ENCODE measurements around the gene CCDC148. TPM values are rescaled to one million over a fixed set of nuclear protein-coding genes. Genes with fewer than 3 reads are reported as not detected.
"Not testable (repeated sequence)": the region's sequence is repeated elsewhere in the genome, so short reads cannot be mapped to it uniquely, and the experiment has no call there.

Gene CCDC148
- total and polyA plus RNA-seq, 2 donors: 0.28 to 5.3 TPM

DNA sequence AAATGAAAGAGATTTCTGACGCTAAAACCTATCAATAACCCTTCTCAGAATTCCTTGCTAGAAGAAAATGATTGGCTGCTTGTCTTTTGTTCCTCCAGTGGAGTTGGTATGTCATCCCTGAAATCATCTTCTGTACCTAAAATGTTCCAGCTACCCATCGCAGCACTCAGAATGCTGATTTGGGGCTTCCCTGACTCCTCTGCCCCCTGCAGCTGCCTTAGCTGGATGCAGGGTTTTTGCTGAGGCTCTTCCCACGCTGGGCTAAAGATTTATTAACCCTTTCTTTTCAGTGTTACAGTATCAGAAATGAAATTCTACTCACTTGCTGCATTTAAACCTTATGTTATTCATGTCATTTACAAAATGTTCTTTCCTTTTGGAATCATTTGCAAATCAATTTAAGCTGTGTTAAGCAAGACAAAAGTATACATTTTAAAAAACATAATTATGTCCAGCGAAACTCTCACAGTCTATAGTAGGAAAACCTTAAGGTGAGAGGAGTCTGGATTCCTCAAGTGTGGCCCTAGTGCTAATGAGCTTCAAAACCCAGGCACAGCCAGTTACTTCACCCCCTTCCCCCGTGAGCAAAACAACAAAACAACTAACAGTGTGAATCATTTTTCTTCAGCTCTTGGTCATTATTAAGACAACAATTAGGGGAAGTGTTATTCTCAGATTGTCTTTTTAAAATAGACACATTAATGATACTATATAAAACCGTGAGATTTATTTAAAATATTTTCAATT, 33.0 kb upstream of the CCDC148 start:
- Histone ChIP-seq H3K27ac (ENCODE audit: low read depth) (no peak overlapping the region), H3K4me1 (ENCODE audit: insufficient read depth) (no peaks in the 10 kb centered on the region), H3K4me3 (ENCODE audit: low read depth, low read length) (no peak overlapping the region), H3K36me3 (ENCODE audit: insufficient read depth) (no peaks in the 10 kb centered on the region)
- no peak for DNase-seq (ENCODE audit: extremely low spot score)
- 60% methylated on average over 6 of the region's 6 CpGs for WGBS

DNA sequence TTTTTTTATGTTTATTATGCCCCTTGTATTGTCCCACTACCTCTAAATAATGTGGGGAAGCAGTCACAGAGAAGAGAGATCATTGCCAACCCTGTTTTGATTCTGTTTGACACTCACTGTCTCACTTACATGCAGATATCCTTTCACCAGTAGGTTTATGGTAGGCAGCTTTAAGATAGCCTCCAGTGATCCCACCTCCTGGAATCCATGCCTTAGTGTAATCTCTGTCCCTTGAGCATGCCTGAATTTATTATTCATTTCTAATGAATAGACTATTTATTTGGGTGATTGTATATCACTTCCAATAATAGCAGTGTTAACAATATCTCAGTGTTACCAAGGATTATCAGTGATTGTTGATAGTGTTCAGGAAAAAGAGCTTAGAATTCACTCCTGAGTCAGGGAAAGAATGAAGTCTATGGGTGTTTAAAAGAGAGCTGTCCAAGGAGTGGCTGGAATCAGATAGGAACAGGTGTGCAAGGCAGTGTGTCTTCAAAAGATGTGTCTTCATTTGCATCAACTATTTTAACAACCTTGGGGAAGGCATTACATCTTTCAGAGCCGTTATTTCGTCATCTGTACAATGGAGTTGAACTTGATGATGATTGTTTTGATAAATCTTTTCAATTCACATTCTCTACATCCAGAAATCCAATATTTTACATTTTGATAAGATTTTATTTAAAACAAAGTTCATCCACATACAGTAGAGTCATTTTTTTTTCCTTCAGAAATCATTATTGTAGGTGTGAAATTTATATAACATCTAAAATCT, 32.1 kb upstream of the CCDC148 start:
- Histone ChIP-seq H3K4me3 (ENCODE audit: low read depth, low read length) (no peak overlapping the region), H3K4me1 (ENCODE audit: insufficient read depth) (no peaks in the 10 kb centered on the region), H3K36me3 (ENCODE audit: insufficient read depth) (no peaks in the 10 kb centered on the region), H3K27ac (ENCODE audit: low read depth) (no peak overlapping the region)
- 75% methylated on average over 2 of the region's 2 CpGs for WGBS
- no peak for DNase-seq (ENCODE audit: extremely low spot score)

DNA sequence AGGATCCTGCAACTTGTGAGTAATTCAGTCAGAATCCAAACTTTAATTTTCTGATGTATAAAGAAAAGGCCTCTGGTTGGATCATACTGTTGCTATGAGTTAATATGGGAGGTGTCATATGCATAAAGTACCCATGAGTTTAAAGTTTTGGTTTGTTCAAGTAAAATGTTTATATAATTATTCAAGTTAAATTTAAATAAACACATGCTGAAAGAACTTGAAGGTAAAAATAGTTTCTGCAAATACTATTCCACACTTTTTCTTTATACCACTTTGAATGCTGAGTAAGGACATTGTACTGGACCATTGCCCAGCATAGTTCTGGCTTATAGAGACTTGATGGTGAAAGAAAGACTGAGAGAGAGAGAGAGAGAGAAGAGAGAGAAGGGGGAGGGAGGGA, 30.9 kb upstream of the CCDC148 start:
- Histone ChIP-seq H3K27ac (ENCODE audit: low read depth) (no peak overlapping the region), H3K4me3 (ENCODE audit: low read depth, low read length) (no peak overlapping the region), H3K4me1 (ENCODE audit: insufficient read depth) (no peaks in the 10 kb centered on the region), H3K36me3 (ENCODE audit: insufficient read depth) (no peaks in the 10 kb centered on the region)
- no peak for DNase-seq (ENCODE audit: extremely low spot score)

DNA sequence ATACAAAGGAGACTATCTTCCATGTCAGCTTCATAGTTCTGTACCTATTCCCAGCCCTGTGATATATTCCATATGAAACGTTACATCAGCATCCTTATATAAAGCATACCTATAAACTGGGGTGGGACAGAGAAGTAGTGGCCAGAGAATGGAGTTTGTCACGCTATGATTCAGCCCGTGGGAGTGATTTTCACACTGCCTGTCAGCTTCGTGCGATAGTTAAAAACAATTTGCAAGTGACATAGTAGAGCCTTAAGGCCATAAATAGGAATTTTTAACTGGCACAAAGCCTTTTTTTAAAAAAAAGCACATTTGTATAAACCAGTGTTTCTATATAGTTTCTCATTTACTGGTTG, 30.4 kb upstream of the CCDC148 start:
- 60% methylated on average over 5 of the region's 5 CpGs for WGBS
- Histone ChIP-seq H3K4me3 (ENCODE audit: low read depth, low read length) (no peak overlapping the region), H3K36me3 (ENCODE audit: insufficient read depth) (no peaks in the 10 kb centered on the region), H3K4me1 (ENCODE audit: insufficient read depth) (no peaks in the 10 kb centered on the region), H3K27ac (ENCODE audit: low read depth) (no peak overlapping the region)
- DNase-seq (ENCODE audit: extremely low spot score): no peak

DNA sequence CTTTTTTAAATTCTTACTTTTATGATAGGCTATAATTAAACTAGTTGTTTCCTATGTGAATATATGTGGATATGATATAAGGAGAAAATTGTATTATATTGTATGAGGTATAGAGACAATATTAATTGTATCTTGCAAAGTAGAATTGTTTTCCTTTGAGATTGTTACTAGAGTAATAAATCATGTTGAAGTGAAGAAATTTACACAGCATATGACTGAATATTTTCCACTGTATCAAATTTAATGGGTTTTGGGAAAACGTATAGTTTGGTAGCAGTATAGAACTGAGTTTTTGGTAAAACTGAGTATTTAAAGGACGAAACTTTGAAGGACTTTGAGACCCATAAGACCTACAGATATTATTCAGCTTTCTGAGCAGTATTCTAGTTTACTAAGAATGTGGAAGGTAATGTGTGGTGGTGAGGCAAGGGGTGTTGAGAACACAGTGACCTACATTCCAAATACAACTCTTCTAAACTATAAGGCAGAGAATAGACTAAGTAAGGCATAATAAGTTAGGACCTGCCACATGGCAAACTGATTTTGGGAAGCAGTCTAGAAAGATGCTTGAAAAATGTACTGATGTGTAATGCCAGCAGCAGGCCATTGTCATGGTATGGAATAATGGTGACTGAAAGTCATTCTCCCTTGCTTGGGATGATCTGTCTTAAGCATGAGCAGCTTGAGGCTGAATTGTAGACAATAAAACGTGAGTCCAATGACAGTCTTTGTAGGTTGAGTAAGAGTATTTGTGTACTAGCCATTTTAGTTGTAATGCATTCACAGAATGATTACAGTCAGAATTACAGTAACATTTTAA, 29.8 kb upstream of the CCDC148 start:
- 68% methylated on average over 3 of the region's 3 CpGs for WGBS
- H3K4me1 ChIP-seq (ENCODE audit: insufficient read depth): no peaks in the 10 kb centered on the region

DNA sequence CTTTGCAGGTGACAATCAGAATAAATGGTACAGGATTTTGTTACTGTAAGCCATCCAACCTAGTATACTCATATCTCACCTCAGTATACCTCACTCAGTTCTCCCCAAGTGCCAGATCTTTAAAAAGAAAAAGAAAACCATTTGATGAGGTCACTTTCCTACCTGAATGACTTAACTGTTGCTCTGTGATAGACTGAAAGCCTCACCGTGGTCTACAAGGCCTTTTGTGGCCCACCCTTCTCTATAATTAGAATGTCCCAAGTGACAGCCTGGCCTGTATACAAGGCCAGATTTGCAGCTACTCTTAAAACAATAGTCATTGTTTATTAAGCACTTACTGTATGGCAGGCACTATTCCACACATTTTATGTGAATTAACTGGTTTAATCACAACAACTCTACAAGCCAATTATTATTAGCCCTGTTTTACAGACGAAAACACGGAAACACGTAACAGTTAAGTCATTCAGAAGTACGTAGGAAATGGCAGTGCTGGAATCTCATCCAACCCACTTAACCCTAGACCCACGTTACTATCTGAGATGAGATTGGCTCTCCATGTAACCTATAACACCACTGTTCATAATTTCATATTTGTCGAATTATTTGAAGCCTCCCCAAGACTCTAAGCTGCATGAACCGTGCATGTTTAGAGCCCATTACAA, 28.5 kb upstream of the CCDC148 start:
- Histone ChIP-seq H3K27ac (ENCODE audit: low read depth) (no peak overlapping the region), H3K36me3 (ENCODE audit: insufficient read depth) (no peaks in the 10 kb centered on the region), H3K4me3 (ENCODE audit: low read depth, low read length) (no peak overlapping the region), H3K4me1 (ENCODE audit: insufficient read depth) (no peaks in the 10 kb centered on the region)
- no peak for DNase-seq (ENCODE audit: extremely low spot score)
- 79% methylated on average over 8 of the region's 8 CpGs for WGBS

More for the DNA sequence above, 29.8 kb upstream of the CCDC148 start:
- Histone ChIP-seq H3K4me3 (ENCODE audit: low read depth, low read length) (no peak overlapping the region), H3K36me3 (ENCODE audit: insufficient read depth) (no peaks in the 10 kb centered on the region), H3K27ac (ENCODE audit: low read depth) (no peak overlapping the region)
- no peak for DNase-seq (ENCODE audit: extremely low spot score)

DNA sequence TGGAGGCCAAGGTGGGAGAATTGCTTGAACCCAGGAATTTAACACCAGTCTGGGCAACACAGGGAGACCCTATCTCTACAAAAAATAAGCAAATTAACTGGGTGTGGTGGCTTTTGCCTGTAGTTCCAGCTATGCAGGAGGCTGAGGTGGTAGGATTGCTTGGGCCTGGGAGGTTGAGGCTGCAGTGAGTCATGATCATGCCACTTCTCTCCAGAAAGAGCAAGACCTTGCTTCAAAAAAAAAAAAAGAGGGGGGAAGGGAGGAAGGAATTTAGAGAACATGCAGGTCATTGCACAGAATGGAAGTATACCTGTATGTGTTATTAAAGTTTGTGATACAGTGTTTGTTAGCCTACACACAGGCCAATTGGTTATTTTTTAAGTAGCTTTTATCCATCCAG, 26.0 kb upstream of the CCDC148 start:
- Histone ChIP-seq H3K4me1 (ENCODE audit: insufficient read depth) (peaks cover 3% of the 10 kb centered on the region), H3K36me3 (ENCODE audit: insufficient read depth) (no peaks in the 10 kb centered on the region), H3K27ac (ENCODE audit: low read depth) (no peak overlapping the region), H3K4me3 (ENCODE audit: low read depth, low read length) (no peak overlapping the region)
- DNase-seq (ENCODE audit: extremely low spot score): no peak

DNA sequence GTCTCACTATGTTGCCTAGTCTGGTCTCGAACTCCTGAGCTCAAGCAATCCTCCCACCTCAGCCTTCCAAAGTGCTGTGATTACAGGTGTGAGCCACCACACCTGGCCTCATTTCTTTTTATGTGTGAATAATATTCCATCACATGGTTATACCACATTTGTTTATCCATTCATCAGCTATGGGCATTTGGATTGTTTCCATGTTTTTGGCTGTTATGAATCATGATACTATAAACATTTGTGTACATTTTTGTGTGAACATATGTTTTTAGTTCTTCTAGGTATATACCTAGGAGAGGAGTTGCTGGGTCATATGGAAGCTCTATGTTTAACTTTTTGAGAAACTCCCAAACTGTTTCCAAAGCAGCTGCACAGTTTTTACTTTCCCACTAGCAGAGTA, 24.6 kb upstream of the CCDC148 start:
- no peak overlapping the region for H3K4me3 ChIP-seq (ENCODE audit: low read depth, low read length)
- peaks cover 3% of the 10 kb centered on the region for H3K4me1 ChIP-seq (ENCODE audit: insufficient read depth)
- H3K27ac ChIP-seq (ENCODE audit: low read depth): no peak overlapping the region
- no peak for DNase-seq (ENCODE audit: extremely low spot score)
- 99% methylated on average over 1 of the region's 1 CpG for WGBS
- H3K36me3 ChIP-seq (ENCODE audit: insufficient read depth): no peaks in the 10 kb centered on the region

DNA sequence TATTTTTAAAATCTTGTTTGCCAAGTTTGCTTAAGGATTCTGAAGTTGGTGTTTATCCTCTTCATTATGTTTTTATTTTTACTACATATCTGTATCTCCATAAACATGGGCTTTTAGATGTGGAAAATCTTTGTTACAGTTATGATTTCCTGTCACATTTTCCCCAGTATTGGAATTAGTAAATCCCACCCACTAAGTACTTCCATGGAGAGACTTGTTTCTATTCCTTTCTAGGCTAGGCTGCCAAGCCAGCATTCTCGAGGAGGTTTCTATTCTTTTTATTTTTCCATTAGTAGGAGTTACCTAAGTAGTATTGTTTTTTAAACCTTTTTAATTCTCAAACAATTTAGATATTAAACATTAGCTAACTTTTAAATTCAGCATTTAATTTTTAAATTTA, 22.3 kb upstream of the CCDC148 start:
- DNase-seq (ENCODE audit: extremely low spot score): no peak
- Histone ChIP-seq H3K4me1 (ENCODE audit: insufficient read depth) (peaks cover 3% of the 10 kb centered on the region), H3K27ac (ENCODE audit: low read depth) (no peak overlapping the region), H3K36me3 (ENCODE audit: insufficient read depth) (no peaks in the 10 kb centered on the region), H3K4me3 (ENCODE audit: low read depth, low read length) (no peak overlapping the region)
- WGBS: 19% methylated on average over 1 of the region's 1 CpG

DNA sequence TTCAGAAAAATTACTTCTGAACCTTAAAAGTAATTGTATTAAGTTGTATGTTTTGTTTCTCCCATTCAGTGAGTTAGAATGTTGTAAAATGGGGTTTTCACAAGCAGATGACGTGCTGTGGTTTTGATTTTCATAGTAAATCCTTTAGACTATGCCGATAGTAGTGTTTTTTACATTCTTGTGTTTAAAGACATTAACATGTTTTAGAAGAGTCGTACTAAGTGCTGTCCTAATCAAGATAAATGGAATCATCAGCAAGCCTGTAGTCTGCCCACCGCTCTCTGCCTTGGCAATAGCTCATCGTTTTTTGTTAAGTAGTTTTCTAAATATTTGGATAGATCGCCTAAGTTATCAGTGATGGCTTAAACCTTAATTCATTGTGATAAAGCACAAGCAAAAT, 21.7 kb upstream of the CCDC148 start:
- no peak for DNase-seq (ENCODE audit: extremely low spot score)
- 26% methylated on average over 6 of the region's 6 CpGs for WGBS
- no peak overlapping the region for H3K4me3 ChIP-seq (ENCODE audit: low read depth, low read length)
- H3K4me1 ChIP-seq (ENCODE audit: insufficient read depth): peaks cover 3% of the 10 kb centered on the region
- no peaks in the 10 kb centered on the region for H3K36me3 ChIP-seq (ENCODE audit: insufficient read depth)
- no peak overlapping the region for H3K27ac ChIP-seq (ENCODE audit: low read depth)

DNA sequence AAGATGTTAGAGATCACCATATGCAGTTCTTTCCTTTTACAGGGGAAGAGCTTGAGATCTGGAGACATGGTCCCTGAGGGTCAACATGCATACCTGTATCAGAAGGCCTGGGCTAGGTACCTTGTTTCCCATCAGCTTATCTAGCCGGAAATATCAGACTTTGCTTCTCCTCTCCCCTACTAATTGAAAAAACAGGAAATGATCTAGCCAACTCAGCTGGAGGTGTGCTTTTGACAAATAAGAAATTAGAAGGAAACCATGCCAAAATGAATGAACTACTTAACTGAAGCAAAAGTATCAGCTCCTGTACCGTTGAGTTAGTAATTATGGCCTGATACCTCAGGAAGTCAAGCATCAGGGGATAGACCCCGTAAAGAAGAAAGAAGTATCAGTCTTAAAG, 20.6 kb upstream of the CCDC148 start:
- 66% methylated on average over 3 of the region's 3 CpGs for WGBS
- peak overlapping the region; percentile 23 for H3K27ac ChIP-seq (ENCODE audit: low read depth)
- DNase-seq (ENCODE audit: extremely low spot score): no peak
- peaks cover 3% of the 10 kb centered on the region for H3K4me1 ChIP-seq (ENCODE audit: insufficient read depth)
- no peak overlapping the region for H3K4me3 ChIP-seq (ENCODE audit: low read depth, low read length)
- no peaks in the 10 kb centered on the region for H3K36me3 ChIP-seq (ENCODE audit: insufficient read depth)

DNA sequence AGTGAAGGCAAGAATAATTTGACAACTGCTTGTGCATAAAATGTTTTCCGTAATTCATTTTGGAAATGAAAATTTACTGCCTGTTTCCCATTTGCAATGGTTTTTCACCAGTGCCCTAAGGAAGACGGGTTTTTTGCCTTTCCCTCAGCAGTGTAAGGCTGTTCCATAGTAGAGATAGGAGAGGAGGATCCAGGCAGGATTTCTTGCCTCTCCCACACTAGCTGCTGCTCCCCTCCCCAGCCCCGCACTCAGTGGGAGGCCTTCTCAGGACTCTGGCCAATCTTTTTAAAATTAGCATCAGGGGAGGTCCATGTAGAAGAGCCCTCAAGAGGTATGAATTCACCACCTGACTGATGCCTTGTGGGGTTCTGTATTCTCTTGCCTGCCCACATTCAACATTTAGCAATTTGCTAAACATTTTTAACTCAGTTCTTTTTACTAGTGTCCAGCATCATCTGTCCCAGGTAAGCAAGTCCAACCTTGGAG, 18.0 kb upstream of the CCDC148 start:
- not testable (repeated sequence) for H3K4me3 ChIP-seq (ENCODE audit: low read depth, low read length); H3K36me3 ChIP-seq (ENCODE audit: insufficient read depth); H3K27ac ChIP-seq (ENCODE audit: low read depth); H3K4me1 ChIP-seq (ENCODE audit: insufficient read depth); DNase-seq (ENCODE audit: extremely low spot score)
- 96% methylated on average over 3 of the region's 3 CpGs for WGBS

DNA sequence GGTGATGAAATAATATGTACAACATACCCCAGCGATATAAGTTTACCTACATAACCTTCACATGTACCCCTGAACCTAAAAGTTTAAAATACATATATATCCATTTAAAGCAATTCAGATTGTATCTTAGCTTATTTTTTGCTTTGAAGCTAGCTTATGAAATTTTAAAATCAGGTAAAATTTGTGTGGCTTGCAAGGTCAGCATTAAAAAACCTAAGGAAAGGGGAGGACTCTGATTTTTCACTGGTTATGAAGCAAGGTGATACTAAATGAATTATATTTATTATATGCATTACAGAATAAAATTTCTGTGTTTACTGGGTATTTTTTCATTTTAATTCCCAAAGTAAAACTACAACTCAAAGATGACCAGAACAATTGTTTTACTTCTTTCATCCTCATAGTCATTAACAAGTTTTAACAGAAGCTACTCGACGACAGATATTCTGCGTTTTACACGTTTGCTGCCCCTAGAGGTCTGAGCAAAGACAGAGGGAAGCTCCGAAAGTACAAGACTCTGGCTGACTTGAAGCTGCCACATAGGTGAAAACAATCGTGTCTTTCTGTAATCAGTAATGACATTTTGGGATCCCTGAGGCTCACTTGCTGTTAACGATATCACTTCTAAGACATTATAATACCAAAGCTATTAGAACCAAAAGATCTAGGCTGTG, 17.3 kb upstream of the CCDC148 start:
- Histone ChIP-seq H3K4me3 (ENCODE audit: low read depth, low read length) (no peak overlapping the region), H3K4me1 (ENCODE audit: insufficient read depth) (no peaks in the 10 kb centered on the region), H3K27ac (ENCODE audit: low read depth) (no peak overlapping the region), H3K36me3 (ENCODE audit: insufficient read depth) (no peaks in the 10 kb centered on the region)
- 93% methylated on average over 8 of the region's 8 CpGs for WGBS
- no peak for DNase-seq (ENCODE audit: extremely low spot score)

All from urinary bladder (tissue), 4 donors.